ENCODE data around the gene KRTAP10-3.

GRCh38 chr21:44595524-44595923 is 36.9 kb upstream of the KRTAP10-3 start:
- TF ChIP-seq CTCF (conservative IDR thresholded peaks at IDR 0.05; ENCODE audit: low read depth in 2 of 2) (no peak), REST (IDR thresholded peaks at IDR 0.05; ENCODE audit: unreplicated experiment) (no peak), ZNF114 (CRISPR knock-in tag; IDR thresholded peaks at IDR 0.05) (no peak), EZH2phosphoT487 (IDR thresholded peaks at IDR 0.05; ENCODE audit: unreplicated experiment) (no peak)

All from GM23338 (cell line).